ENCODE results near the gene RAPH1.
"Not testable (repeated sequence)": the region's sequence is repeated elsewhere in the genome, so short reads cannot be mapped to it uniquely, and the experiment has no call there.

The RAPH1 gene

DNA sequence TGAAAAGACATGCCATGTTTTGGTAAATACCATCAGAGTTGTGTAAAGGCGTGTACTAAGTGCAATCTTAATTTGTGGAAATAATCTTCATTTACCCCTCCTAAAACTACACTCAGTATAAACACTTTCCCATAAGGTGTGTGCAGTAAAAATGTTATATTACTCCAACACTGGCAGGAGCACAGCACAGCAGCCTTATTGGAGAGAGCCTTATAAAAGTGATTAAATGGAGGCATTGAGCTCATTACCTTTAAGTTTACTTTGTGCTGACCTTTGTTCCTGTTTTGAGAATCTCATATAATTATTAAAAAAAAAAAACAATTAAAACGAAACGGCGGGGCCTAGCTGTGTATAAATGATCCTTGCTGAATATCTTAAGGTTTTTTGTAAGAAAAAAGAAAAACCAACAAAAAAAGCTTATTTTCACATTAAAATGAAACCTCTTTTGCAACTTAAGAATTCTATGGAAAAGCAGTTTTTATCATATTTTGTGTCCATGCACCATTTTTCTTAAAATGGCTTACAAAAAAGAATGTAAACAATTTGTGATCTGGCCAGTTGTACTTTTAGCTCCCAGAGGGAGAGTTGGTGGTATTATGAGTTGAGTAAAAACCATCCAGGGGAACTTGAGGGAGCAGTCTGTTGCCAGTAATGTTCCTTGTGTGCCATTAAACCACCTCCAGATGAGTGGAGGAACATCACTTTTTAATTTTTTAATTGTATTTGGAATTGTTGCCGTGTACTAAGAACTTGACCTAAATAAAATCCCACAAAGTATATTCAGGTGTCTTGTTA, 103.5 kb downstream of the RAPH1 start:
- DNase-seq = peak in 1 of 2 experiments; percentile 10

DNA sequence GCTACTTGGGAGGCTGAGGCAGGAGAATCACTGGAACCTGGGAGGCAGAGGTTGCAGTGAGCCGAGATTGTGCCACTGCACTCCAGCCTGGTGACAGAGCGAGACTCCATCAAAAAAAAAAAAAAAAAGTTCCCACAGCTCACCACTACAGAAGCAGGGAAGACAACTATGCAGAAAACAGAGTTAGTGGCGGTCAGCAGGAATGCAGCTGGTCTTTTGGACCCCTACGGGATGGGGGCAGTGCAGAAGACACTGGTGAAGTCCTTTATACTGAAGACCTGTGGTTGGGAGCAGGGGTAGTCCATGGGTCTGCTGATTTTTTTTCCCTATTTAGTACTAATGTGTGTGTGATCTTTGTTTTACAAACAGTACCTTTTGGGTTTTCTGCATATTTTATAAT, 105.5 kb downstream of the RAPH1 start:
- DNase-seq = not testable (repeated sequence)

DNA sequence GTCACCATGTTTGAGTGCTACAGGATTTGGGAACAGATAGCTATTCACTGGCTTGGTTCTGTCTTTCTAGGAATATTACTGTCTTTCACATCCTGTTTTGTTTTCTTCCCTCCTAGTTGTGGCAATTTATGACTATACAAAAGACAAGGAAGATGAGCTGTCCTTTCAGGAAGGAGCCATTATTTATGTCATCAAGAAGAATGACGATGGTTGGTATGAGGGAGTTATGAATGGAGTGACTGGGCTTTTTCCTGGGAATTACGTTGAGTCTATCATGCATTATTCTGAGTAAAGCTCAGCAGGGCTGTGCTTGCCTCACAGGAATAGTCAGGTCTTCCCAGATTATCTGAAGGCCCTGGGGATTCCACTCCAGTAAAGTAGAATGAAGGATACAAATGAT, 108.0 kb downstream of the RAPH1 start:
- no peak for DNase-seq

DNA sequence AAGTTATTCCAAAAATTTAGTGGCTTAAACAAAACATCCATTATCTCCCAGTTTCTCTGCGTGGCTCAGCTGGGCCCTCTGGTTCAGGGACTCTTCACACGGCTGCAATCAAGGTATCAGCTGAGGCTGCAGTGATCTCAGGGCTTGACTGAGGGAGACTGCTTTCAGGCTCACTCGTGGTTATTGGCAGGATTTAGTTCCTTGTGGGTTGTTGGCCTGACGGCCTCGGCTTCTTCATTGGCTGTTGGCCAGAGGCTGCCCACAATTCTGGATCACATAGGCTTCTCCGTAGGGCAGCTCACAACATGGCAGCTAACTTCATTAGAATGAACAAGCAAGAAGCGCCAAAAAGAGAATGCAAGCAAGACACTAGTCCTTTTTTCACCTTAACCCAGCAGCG, 116.8 kb downstream of the RAPH1 start:
- DNase-seq = no peak

DNA sequence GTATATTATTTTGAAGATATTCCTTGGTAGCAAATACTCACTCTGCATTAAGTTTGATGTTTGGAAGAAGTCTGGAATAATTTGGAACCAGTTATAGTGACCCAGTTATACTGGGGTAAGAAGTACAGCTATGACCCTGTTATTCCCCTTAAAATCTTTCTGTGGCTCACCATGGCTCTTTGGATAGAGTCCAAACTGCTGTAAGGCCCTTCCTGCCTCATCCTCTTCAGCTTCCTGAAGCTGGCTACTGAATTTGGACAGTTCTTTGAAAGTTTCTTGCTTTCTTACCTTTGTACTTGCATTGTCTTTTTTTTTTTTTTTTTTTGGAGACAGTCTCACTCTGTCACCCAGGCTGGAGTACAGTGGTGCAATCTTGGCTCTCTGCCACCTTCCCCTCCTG, 121.3 kb downstream of the RAPH1 start:
- DNase-seq = no peak

DNA sequence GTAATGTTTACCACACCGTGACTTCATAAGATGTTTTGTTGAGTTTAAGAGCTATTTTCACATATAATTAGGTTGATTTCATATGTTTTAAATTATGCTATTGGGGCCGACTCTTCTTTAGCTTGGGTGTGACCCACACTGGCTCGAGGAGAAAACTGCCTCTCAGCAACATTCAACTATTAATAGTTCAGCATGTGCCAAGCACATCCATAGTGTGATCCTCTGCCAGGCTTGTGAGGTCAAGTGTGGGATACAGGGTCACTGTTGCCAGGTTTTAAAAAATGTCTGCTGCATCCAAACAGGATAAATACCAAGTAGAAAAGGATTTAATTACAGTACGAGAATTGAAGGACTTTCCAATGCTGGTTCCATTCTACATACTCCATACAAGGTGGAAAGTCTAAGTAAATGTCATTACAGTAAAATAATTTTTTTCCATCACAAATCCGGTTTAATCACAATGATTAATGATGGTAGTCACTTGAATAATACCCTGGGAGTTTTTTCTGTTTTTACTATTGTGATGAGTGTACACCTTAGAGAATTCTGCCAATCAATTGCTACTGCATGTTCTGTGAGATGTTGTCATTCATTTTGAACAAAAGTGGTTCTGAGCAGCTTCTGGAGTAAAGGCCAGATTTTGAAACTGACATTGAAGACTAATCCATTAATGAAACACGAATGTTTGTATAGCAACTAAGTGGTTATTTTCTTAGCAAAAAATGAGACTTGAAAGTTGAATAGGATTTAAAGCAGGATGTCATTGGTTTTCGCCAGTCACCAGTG, 122.4 kb downstream of the RAPH1 start:
- DNase-seq = no peak

DNA sequence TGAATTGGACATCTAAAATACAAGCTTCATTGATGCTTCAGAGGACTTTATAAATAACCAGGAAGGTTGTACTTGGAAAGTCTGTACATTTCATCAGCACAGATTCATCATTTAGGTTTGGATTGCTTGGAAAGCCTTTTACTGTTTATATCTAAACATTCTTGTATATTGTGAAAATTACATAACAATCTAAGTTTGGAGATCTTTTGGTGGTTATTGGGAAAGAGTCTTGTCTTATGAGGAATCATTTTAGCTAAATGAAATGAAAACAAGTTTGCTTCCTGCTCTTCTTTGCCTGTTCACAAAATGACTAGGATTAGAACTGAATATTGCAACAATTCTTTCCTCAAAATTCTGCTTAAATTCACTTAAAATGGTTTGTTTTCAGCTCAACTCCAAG, 127.6 kb downstream of the RAPH1 start:
- no peak for DNase-seq

DNA sequence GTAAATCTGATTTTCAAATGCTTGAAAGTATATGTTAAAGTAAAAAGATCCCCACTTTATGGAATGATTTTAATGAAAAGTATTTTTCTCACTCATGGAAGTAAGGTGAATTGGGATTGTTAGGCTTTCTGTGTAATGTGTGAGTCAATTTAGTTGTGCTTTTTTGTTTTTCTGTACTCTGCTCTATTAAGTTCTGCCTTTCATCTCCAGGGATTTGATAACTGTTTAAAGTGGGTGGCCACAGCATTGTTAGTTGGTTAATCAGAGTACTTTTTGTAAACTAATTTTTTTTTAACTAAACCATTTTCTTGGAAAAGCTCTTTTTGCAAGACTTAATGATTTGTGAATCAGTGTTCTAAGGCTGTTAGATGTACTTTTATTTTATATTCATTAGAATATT, 130.1 kb downstream of the RAPH1 start:
- no peak for DNase-seq

DNA sequence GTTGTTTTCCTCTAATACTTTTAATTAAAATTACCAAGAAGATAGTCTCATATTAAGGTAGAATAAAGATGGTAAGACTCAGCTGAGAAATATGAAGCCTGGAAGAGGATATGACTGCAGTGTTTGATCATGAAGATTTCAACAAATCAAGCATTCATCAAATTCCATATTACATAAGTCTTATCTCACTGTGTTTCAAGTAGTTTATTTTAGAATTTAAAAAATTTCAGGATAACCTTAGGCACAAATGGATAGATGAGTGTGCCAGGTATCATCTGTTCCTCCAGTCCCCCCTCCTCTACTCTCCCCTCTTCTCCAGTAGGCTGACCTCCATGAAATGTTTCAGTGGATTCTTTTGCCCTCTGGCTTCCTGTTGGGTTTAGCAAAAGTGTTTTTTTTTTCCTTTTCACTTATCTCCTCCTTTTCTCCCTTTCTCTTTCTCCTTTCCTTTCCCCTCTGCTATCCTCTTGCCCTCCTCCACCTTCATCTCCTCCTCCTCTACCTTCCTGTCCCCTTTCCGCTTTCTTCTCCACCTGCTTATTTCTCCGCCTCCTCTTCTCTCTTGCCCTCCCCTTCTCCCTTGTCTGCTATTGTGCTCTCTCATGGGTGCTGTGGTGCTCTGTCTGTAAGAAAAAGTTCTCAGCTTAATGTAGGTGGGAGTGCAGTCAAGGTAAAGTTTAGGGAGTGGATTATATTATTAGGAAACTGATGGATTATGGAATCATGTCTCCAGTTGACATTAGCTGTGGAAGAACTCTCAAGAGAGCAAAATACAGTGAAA, 134.1 kb downstream of the RAPH1 start:
- no peak for DNase-seq

DNA sequence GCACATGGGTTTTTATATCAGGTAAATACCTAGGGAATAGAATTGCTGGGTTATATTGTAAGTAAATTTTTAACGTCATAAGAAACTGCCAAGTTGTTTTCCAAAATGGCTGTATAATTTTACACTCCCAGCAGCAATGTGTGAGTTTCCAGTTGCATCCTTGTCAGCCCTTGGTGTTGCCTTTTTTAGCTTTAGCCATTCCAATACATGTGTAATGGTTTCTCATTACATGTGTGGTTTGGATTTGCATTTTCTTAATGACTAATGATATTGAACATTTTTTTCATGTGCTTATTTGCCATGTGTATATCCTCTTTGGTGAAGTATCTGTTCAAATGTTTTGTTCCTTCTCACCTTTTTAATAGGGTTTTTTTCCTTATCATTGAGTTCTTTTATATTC, 136.1 kb downstream of the RAPH1 start:
- no peak for DNase-seq

DNA sequence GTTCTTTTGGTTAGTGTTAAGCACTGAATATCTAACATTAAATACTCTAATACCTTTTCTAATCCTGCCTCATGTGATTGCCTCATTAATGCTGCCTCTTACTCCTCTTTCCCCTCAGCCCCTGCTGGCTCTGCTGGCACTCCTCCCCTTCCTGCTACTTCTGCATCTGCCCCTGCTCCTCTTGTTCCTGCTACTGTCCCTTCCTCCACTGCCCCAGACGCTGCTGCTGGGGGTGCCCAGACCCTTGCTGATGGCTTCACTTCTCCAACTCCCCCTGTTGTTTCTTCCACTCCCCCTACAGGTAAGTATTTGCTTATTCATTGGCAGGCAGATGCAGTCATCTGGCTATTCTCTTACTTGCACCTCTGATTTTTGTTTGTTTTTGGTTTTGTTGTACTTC, 138.4 kb downstream of the RAPH1 start:
- DNase-seq = peak; percentile 2 to 54

DNA sequence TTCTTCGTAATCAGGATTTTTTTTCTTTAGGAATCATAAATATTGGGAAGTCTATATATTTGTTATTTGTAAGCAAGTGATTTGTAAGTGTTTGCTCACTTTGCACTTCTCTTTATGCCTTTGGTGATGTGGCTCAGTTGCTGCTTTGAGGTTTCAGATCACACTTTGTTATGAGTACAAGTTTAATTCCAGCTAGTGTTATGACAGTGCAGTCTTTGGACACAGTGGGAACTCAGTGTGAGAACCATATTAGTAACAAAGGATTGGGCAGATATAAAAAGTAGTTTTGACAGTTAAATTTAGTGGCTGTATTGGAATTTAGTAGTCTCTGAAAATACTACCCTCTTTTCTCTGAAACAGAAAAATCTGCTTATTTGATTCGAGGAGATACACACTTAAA, 139.2 kb downstream of the RAPH1 start:
- DNase-seq = no peak

DNA sequence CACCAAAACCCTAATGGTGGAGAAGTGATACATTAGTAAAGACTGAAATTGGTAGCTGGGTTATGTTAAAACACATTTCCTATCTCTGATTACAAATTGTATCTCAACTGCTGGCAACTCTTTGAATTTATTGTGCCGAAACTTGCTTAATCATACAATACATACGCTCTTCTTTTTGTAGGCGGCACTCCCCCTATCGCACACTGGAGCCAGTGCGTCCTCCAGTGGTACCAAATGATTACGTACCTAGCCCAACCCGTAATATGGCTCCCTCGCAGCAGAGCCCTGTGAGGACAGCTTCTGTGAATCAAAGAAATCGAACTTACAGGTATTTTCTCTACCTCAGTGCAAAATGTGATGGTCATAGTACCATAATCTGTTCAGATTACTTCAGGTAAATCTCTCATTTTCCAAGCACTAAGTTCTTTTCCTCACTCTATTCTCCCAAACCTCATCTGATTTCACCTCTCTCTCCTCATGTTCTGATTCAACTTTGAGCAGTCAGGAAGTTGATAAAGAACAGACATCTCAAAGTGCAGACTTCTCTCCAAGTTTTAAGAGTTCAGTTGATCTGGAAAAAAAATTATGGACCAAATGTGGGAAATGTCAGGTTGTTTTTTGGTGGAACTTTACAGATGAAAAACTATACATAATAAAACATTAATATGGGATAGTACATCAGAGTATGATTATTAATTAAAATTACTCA, 140.4 kb downstream of the RAPH1 start:
- peak in 1 of 2 experiments; percentile 9 for DNase-seq

DNA sequence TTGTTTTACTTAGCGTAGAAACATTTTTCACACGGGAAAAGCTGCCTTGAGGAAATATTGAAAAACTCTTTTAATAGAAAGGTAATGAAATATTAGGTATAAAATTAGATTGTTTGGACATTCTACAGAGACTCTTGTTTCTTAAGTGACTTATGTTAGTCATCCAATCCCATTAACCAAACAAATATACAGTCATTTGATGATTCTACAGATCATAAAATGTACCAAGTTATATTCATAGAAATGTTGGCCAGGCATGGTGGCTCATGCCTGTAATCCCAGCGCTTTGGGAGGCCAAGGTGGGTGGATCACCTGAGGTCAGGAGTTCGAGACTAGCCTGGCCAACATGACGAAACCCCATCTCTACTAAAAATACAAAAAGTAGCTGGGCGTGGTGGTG, 146.9 kb downstream of the RAPH1 start:
- not testable (repeated sequence) for DNase-seq

DNA sequence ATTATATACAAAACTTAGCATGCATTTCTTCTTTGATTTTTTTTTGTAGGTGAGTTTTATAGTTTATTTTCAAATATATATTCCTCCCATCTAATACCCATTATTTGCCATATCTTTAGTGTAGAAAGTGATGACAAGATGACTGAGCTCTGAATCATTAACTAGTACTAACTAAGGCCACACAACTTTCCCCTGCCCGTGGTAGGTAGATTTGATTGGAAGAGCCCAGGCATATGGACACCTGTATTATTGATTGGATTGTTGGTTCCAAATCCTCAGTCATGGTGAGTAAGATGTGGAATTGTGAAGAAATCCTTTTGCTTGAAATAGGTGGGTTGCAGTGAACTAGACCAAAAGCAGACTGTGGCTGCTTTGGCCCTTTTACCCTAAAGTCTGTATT, 152.1 kb downstream of the RAPH1 start:
- no peak for DNase-seq

DNA sequence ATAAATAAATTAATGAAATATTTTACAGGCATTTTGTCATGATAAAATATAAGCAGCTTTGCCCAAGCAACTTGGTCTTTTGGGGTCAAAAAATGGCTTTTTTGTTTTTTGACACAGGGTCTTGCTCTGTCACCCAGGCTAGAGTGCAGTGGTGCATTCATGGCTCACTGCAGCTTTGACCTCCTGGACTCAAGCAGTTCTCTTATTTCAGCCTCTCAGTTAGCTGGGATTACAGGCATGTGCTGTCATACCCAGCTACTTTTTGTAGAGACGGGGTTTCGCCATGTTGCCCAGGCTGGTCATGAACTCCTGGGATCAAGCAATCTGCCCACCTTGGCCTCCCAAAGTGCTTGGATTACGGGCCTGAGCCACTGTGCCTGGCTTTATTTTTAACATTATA, 155.9 kb downstream of the RAPH1 start:
- DNase-seq = no peak

DNA sequence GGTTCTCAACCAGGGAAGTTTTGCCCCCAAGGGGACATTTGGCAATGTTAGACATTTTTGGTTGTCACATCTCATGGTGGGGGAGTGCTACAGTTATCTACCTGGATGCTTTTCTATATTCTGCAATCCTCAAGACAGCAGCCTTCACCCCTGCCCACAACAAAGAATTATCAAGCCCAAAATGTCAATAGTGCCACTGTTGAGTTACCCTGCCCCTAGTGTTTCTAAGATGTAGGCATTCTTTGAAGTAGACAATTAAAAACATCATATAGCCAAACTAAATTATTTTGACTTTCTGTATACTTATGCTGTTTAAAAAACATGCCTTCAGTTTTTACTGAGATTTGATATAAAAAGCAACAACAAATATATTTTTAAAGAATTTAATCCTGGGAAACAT, 158.9 kb downstream of the RAPH1 start:
- no peak for DNase-seq

DNA sequence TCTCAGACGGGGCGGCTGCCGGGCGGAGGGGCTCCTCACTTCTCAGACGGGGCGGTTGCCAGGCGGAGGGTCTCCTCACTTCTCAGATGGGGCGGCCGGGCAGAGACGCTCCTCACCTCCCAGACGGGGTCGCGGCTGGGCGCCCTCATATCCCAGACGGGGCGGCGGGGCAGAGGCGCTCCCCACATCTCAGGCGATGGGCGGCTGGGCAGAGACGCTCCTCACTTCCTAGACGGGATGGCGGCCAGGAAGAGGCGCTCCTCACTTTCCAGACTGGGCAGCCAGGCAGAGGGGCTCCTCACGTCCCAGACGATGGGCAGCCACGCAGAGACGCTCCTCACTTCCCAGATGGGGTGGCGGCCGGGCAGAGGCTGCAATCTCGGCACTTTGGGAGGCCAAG, 162.4 kb downstream of the RAPH1 start:
- DNase-seq = not testable (repeated sequence)

DNA sequence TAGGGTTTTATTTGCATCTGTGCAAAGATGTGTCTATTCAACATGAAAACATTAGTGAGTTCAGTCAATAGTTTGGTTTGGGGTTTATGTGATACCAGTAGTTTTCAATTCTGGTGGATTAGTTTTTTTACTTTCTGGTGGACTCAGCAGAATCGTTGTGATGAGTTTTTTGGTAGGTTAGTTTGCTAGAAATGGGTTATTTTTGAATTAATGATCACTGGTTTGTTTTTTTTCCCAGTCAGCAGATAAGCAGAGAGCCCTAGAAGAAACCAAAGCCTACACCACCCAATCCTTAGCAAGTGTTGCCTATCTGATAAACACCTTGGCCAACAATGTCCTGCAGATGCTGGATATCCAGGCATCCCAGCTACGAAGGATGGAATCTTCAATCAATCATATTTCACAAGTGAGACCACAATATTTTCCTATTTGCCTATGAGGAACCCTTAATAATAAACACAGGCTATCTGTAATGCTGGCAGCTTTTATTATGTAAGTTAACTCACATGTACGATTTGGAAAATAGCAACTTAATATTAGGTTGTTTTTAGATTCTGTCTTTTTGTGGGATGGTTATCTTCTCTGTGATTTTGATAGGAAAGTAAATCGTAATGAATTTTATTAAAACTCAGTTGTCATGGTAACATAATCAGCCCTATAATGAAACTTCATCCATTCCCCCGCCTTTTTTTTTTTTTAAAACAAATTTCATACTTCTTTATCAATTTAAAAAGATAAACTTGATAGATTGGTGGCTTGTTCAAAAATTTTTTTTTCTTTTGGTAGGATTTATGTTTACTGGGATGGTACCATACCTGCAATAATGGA, 168.2 kb downstream of the RAPH1 start:
- no peak for DNase-seq

DNA sequence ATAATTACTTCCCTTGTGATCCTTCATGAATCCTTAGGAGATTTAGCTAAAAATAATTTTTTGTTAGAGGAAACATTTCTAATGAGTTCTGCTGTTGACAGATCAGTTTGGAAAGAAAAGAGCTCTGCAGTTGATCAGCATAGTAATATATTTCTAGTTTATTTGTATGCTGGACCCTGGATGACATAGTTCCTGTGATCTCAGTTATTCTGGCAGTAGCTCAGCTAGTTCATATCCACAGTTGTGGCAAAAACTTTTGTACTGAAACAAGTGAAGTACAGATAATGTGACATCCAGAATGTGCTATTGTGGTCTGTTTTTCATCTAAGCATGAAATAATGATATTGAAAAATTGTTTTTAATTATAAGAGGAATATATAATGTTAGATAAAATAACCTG, 173.2 kb downstream of the RAPH1 start:
- no peak for DNase-seq

DNA sequence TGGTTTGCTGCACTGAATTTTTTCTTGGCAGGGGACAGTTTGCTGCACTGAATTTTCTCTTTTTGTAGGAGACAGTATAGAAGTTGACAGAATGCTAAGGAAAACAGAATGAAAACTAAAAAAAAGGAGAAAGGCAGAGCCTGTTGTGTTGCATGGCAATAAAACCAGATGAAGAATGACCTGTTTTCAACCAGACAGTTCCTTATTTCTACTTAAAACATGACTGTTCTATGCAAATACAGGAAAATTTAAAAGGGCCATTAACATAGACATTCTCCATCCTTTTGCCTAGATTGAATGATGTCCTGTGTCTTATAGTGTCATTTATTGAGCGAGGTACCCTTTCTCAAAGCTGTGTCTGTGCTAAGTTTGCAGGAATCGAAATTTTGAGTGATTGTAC, 173.6 kb downstream of the RAPH1 start:
- no peak for DNase-seq

DNA sequence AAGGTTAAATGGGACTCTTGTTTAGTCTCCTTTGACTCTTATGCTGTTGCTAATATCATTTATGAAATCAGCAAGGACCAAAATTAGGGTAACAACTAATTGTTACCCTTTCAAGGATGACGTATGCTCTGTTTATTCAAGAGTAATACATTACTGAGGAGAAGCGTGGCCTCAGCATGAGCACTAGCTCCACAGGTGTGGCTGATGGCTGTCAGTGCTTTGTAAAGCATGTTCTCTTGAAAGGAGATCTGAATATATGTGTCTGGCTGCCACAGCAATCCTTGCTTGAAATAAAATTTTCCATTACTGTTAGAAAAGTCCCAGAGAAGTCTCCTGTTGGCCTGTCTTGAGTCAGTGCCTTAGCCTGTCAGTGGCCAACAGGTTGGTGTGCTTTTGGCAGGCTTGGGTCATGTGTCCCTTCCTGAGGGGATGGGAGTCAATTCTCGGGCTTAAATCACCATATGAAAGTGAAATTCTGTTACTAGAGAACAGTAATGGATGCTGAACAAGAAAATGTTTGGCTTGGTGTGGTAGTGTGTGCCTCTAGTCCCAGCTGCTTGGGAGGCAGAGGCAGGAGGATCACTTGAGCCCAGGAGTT, 174.2 kb downstream of the RAPH1 start:
- DNase-seq = no peak

Measured in NCI-H524 (cell line).